Skeletal muscle tissue (tissue), 4 donors: ENCODE results near the gene WNT7A. TPM values are rescaled to one million over a fixed set of nuclear protein-coding genes. Genes with fewer than 3 reads are reported as not detected.
A peak's percentile ranks its signal among the peaks of the same experiment; 100 is the strongest.

ENCODE experiments used
- H3K27ac ChIP-seq: one replicate; pipeline ENCODE4 v1.7.0; 2013; ENCODE audit warnings: mild to moderate bottlenecking, low read depth, low read length, inconsistent platforms
- H3K27me3 ChIP-seq, 3 donors: one replicate each; pipeline ENCODE4 v1.7.0; 2013; ENCODE audit warnings: low read length in 3 of 3; ENCODE audit not compliant: control insufficient read depth in 3 of 3, insufficient read depth in 3 of 3
- H3K36me3 ChIP-seq, 3 donors: one replicate each; pipeline ENCODE4 v1.7.0; 2013; ENCODE audit warnings: low read length in 3 of 3; ENCODE audit not compliant: control insufficient read depth in 3 of 3, insufficient read depth in 3 of 3
- H3K4me1 ChIP-seq, 3 donors: one replicate each; pipeline ENCODE4 v1.7.0; 2013; ENCODE audit warnings: low read length in 3 of 3, mild to moderate bottlenecking in 3 of 3; ENCODE audit not compliant: control insufficient read depth in 3 of 3, insufficient read depth in 3 of 3
- H3K4me3 ChIP-seq, 3 donors: one replicate each; pipeline ENCODE4 v1.7.0; 2013; ENCODE audit warnings: low read length in 3 of 3
- H3K9ac ChIP-seq, 3 donors: one replicate each; pipeline ENCODE4 v1.7.0; 2013; ENCODE audit warnings: low read length in 3 of 3, mild to moderate bottlenecking in 3 of 3, moderate library complexity in 2 of 3, low read depth in 1 of 3
- H3K9me3 ChIP-seq, 3 donors: one replicate each; pipeline ENCODE4 v1.7.0; 2013; ENCODE audit warnings: low read length in 3 of 3; ENCODE audit not compliant: control insufficient read depth in 3 of 3
- total RNA-seq: library from RNA; depleted of rRNA; stranded (reverse); fragments of >200 nt; gene quantifications from one replicate; pipeline ENCODE4 v1.2.3, GENCODE V29; 2014
- donor health status: Osteomylitis.

WNT7A gene
- total RNA-seq, 1 donor from 2014 or later = not detected

DNA sequence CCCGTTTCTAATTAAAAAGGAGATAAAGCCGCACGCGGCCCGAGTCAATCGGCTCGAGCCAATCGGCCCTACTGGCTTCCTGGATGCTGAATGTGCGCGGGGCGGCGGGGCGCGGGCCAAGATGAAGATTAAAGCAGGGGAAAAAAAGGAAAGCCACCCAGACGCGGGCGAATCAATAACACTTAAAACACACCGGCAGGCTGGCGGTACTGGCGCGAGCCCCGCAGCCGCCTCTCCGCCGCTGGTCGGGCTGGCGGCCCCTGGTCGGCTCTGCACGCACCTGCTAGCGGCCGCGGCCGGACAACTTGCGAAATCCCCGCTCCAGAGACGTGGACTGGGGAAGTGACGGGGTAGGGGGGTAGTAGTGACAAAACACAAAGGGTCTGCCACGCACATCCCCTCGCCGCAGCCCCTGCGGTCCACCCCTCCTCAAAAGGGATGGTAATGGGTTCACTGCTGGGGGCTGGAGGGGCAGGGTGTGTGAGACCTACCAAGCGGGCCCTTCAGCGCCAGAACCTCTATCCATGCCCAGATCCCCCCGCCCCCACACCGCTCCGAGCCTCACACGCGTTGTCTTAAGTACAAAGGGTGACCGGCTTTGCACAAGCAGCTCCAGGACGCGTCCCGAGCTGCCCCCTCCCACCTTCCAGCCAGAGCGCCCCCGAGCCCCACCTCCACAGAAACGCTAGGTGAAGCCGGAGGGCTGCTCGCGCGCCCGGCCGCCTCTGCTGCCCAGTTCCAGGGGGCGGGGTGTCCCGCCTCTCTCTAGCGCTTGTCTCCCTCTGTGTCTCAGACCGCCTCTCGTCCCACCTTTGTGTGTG lies 1.4 kb downstream of the WNT7A start:
- Histone ChIP-seq H3K9ac (no peak overlapping the region), H3K36me3 (no peaks in the 10 kb centered on the region), H3K27me3 (peaks cover 73 to 82% (median 81%) of the 10 kb centered on the region in 3 donors), H3K4me1 (peaks cover 13 to 23% (median 14%) of the 10 kb centered on the region in 3 donors), H3K4me3 (peak overlapping the region; percentile 20 to 29 (median 23)), H3K9me3 (peaks cover 0 to 2% (median 0%) of the 10 kb centered on the region in 3 donors), H3K27ac (no peak overlapping the region)

DNA sequence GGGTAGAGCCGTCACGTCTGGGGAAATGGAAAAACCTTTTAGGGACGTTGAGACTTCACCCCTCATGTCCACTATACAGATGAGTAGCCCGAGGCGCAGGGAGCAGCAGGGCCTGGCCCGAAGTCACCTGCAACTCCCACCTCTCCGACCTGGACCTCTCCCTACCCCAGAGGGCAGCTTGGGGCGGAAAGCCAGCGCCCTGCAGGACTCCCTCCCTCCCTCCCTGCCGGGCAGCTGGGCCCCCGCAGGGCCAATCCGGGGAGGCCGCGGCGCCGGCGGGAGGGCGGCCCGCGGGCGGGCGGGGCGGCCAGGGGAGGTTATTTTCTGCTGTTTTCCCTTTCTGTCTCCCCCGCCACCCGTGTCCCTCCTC lies 2.0 kb downstream of the WNT7A start:
- Histone ChIP-seq H3K9me3 (peaks cover 0 to 2% (median 0%) of the 10 kb centered on the region in 3 donors), H3K27me3 (peaks cover 67 to 77% (median 77%) of the 10 kb centered on the region in 3 donors), H3K27ac (no peak overlapping the region), H3K9ac (no peak overlapping the region), H3K4me3 (no peak overlapping the region), H3K36me3 (no peaks in the 10 kb centered on the region), H3K4me1 (peaks cover 13 to 23% (median 14%) of the 10 kb centered on the region in 3 donors)

DNA sequence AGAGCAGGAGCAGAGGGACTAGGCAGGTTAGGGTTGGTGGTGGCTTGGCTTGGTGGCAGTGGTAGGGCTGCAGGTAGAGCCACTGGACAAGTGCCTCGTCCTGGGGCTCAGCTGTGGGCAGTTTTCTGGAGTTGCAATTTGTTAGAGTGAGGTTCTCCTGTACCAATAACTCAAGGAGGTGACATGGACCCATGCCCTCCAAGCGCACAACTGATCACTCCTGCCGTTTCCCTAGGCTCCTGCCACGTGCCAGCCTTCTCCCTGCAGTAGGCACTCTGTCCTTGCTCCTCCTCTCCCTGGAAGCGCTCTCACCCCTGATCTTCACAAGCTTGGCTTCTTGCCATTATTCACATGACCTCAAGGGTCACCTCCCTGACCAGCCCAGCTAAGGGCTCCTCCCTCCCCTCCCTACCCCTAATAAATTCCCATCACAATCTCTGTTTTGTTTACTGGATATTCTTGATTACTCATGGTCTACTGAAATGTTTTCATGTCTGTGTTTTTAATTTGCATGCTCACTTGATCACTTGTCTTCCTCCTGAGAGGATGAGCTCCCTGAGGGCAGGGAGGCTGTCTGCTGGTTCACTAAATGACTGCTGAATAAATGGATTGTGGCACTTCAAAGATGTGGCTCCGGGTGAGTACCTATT lies 3.3 kb downstream of the WNT7A start:
- peaks cover 13 to 23% (median 14%) of the 10 kb centered on the region in 3 donors for H3K4me1 ChIP-seq
- no peak overlapping the region for H3K27ac ChIP-seq
- no peak overlapping the region for H3K4me3 ChIP-seq
- no peaks in the 10 kb centered on the region for H3K9me3 ChIP-seq
- H3K27me3 ChIP-seq = peaks cover 56 to 65% (median 64%) of the 10 kb centered on the region in 3 donors
- H3K36me3 ChIP-seq = no peaks in the 10 kb centered on the region
- no peak overlapping the region for H3K9ac ChIP-seq

DNA sequence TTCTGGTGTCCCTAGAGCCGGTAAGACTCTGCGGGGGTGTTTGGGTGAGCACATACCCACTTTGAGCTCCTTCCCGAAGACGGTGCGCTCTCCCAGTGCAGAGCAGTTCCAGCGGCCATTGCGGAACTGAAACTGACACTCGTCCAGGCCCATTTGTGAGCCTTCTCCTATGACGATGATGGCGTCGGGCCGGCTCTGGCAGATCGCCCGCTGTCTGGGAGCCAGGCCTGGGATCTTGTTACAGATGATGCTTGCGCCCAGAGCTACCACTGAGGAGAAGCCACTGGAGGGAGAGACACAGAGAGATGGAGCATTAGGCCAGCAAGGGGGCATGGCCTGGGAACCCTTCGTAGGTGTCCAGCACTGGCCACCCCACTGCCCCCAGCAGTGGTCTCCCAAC lies 5.0 kb downstream of the WNT7A start:
- H3K4me1 ChIP-seq = peaks cover 5 to 15% (median 11%) of the 10 kb centered on the region in 3 donors
- peaks cover 0 to 5% (median 4%) of the 10 kb centered on the region in 3 donors for H3K9me3 ChIP-seq
- no peak overlapping the region for H3K27ac ChIP-seq
- no peak overlapping the region for H3K4me3 ChIP-seq
- peaks cover 44 to 50% (median 49%) of the 10 kb centered on the region in 3 donors for H3K27me3 ChIP-seq
- no peak overlapping the region for H3K9ac ChIP-seq
- H3K36me3 ChIP-seq = no peaks in the 10 kb centered on the region

DNA sequence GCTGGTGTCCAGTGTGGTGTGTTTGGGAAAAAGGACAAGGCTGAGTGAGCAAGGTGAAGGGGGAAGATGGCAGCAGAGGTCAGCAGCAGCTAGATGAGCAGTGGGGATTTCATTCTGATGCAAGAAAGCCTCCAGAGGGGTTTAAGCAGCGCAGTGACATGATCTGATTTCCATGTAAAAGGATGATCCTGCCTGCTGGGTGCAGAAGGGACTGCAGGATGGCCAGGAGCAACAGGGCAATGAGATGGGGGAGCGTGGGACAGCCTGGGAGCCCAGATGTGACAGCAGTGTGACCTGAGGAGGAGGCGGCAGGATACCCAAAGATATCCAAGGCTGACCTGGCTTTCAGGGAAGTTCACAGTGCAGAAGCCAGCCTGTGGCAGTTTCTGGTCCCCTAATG lies 6.1 kb downstream of the WNT7A start:
- no peak overlapping the region for H3K4me3 ChIP-seq
- H3K9me3 ChIP-seq = peaks cover 0 to 5% (median 4%) of the 10 kb centered on the region in 3 donors
- H3K27me3 ChIP-seq = peaks cover 36 to 40% (median 40%) of the 10 kb centered on the region in 3 donors

DNA sequence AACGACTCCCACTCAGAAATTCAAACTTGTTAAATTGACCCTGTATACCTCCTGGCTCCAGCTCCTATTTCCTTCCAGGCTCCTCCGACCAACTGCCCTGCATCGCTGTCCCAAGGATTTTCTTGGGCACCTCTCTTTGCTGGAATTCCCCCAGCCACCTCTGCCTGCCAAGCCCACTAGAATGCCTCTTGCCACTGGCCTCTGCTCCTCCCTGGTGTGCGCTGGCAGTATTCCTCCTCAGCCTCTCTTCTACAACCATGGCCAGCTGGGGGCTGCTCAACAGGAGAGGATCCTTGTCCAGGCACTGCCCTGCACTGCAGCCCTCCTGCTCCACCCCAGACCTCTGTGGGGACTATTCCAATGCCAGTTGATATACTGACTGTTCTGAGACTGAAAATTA lies 7.4 kb downstream of the WNT7A start:
- no peak overlapping the region for H3K27ac ChIP-seq
- H3K27me3 ChIP-seq = peaks cover 27 to 35% (median 31%) of the 10 kb centered on the region in 3 donors
- H3K36me3 ChIP-seq = no peaks in the 10 kb centered on the region
- peaks cover 0 to 5% (median 4%) of the 10 kb centered on the region in 3 donors for H3K9me3 ChIP-seq
- no peak overlapping the region for H3K9ac ChIP-seq
- no peak overlapping the region for H3K4me3 ChIP-seq
- H3K4me1 ChIP-seq = no peaks in the 10 kb centered on the region

More for the DNA sequence above, 6.1 kb downstream of the WNT7A start:
- Histone ChIP-seq H3K36me3 (no peaks in the 10 kb centered on the region), H3K9ac (no peak overlapping the region), H3K4me1 (peaks cover 0 to 7% (median 5%) of the 10 kb centered on the region in 3 donors), H3K27ac (no peak overlapping the region)

DNA sequence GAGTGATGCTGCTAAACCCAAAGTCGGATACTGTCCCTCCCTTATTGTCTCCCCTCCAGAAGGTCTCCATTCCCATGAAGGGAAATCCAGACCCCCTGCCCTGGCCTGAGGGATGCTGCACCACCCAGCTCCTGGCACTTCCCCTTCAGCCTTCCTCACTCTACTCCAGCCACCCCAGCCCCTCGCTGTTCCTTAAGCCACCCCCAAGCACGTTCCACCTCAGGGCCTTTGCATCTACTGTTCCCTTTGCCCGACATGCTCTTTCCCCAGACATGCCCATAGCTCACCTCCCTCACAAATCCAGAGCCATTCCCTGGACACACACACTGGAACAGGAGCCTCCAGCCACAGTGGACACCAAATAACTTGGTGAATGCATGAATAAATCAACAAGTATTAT lies 8.1 kb downstream of the WNT7A start:
- no peaks in the 10 kb centered on the region for H3K36me3 ChIP-seq
- peaks cover 27 to 33% (median 28%) of the 10 kb centered on the region in 3 donors for H3K27me3 ChIP-seq
- no peaks in the 10 kb centered on the region for H3K4me1 ChIP-seq
- no peak overlapping the region for H3K9ac ChIP-seq
- H3K27ac ChIP-seq = no peak overlapping the region
- H3K4me3 ChIP-seq = no peak overlapping the region
- peaks cover 0 to 5% (median 4%) of the 10 kb centered on the region in 3 donors for H3K9me3 ChIP-seq

DNA sequence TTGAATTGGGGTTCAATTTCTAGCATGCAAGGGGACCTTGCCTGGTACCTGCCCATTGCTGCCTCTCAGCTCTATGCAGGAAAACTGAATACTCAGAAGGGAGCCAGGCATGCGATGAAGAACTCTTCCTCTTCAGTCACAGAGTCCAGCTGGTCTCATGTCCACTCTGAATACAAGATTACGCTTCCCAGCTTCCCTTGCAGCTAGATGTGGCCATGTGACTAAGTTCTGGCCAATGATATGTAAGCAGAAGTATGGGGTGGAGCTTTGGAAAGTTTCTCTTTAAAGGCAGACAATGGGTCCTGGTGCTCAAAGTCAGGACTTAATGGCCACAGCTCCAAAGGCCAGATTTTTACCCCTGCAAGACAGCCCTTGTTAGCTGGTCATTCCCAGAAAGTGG lies 9.0 kb downstream of the WNT7A start:
- H3K4me1 ChIP-seq = no peaks in the 10 kb centered on the region
- no peaks in the 10 kb centered on the region for H3K36me3 ChIP-seq
- no peak overlapping the region for H3K9ac ChIP-seq
- peaks cover 27 to 29% (median 29%) of the 10 kb centered on the region in 3 donors for H3K27me3 ChIP-seq
- H3K4me3 ChIP-seq = no peak overlapping the region
- peaks cover 0 to 5% (median 4%) of the 10 kb centered on the region in 3 donors for H3K9me3 ChIP-seq
- no peak overlapping the region for H3K27ac ChIP-seq

DNA sequence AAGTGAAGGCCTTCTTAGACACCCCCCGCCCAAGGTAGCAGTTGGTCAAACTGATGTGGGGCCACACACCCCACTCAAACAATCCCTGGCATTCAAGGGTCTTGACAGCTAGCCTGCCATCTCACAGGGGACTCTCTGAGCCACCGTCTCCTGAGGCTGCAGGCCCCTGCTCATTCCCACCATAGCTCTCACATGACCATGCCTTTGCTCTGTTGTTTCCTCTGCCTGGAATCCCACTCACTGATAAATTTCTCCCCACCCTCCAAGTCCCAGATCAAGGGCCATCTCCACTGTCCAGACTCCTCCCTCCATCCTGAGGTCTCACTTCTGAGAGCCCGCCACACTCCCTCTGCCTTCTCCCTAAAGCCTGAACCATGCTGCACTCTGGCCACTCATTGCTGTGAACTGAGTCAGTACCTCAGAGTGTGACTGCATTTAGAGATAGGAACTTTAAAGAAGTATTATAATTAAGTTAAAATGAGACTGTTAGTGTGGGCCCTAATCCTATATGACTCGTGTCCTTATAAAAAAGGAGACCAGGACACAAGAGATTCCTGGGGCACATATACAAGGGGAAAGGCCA lies 10.0 kb downstream of the WNT7A start:
- no peaks in the 10 kb centered on the region for H3K4me1 ChIP-seq
- H3K9ac ChIP-seq = no peak overlapping the region
- H3K27ac ChIP-seq = no peak overlapping the region
- H3K4me3 ChIP-seq = no peak overlapping the region
- peaks cover 0 to 5% (median 4%) of the 10 kb centered on the region in 3 donors for H3K9me3 ChIP-seq
- H3K36me3 ChIP-seq = no peaks in the 10 kb centered on the region
- H3K27me3 ChIP-seq = peaks cover 30 to 34% (median 30%) of the 10 kb centered on the region in 3 donors
